MM.1S (cell line): ENCODE results near the gene SLC28A1.

Source experiments
- DNase-seq: peaks from one replicate; pipeline ENCODE4 v3.0.0-alpha.2; 2015
- H2AFZ ChIP-seq: fragments of 300-600 bp; sonication (generic); 2 replicates; pipeline ENCODE4 v1.6.0; 2016; ENCODE audit warnings: antibody characterized with exemption, low read length
- H3F3A ChIP-seq: fragments of 300-600 bp; sonication (generic); 2 replicates; pipeline ENCODE4 v1.6.1; 2016; ENCODE audit warnings: mild to moderate bottlenecking, antibody characterized with exemption, low read length, moderate library complexity, mixed read lengths; ENCODE audit not compliant: insufficient read depth
- H3K27ac ChIP-seq: fragments of 300-600 bp; sonication (generic); 2 replicates; pipeline ENCODE4 v1.5.1; 2016; ENCODE audit warnings: mild to moderate bottlenecking, low read length
- H3K27me3 ChIP-seq: fragments of 300-600 bp; sonication (generic); replicated peaks from 2 replicates; pipeline ENCODE4 v1.6.0; 2016; ENCODE audit warnings: low read length; ENCODE audit not compliant: insufficient read depth
- H3K36me3 ChIP-seq: fragments of 300-600 bp; sonication (generic); replicated peaks from 2 replicates; pipeline ENCODE4 v1.6.1; 2016; ENCODE audit warnings: mild to moderate bottlenecking, low read length, mixed read lengths; ENCODE audit not compliant: insufficient read depth
- H3K4me1 ChIP-seq: fragments of 300-600 bp; sonication (generic); 2 replicates; pipeline ENCODE4 v1.6.1; 2016; ENCODE audit warnings: low read length, mixed read lengths
- H3K4me2 ChIP-seq: fragments of 300-600 bp; sonication (generic); 2 replicates; pipeline ENCODE4 v1.6.0; 2016; ENCODE audit warnings: low read depth, low read length
- H3K4me3 ChIP-seq: fragments of 300-600 bp; sonication (generic); 2 replicates; pipeline ENCODE4 v1.5.1; 2016; ENCODE audit warnings: low read length, mixed read lengths
- H3K79me2 ChIP-seq: fragments of 300-600 bp; sonication (generic); 2 replicates; pipeline ENCODE4 v1.6.1; 2016; ENCODE audit warnings: mixed run types, low read length, mixed read lengths
- H3K9ac ChIP-seq: fragments of 300-600 bp; sonication (generic); 2 replicates; pipeline ENCODE4 v1.6.1; 2016; ENCODE audit warnings: low read length, mixed read lengths
- H3K9me2 ChIP-seq: fragments of 300-600 bp; sonication (generic); replicated peaks from 2 replicates; pipeline ENCODE4 v1.6.1; 2016; ENCODE audit warnings: mild to moderate bottlenecking, low read length, mixed read lengths; ENCODE audit not compliant: insufficient read depth
- H3K9me3 ChIP-seq: fragments of 300-600 bp; sonication (generic); replicated peaks from 2 replicates; pipeline ENCODE4 v1.6.1; 2016; ENCODE audit warnings: mild to moderate bottlenecking, low read length, mixed read lengths; ENCODE audit not compliant: insufficient read depth
- H4K20me1 ChIP-seq: fragments of 300-600 bp; sonication (generic); 2 replicates; pipeline ENCODE4 v1.6.1; 2016; ENCODE audit warnings: mild to moderate bottlenecking, low read length, moderate library complexity, mixed read lengths; ENCODE audit not compliant: insufficient read depth
- EZH2 ChIP-seq: fragments of 300-600 bp; sonication (generic); optimal IDR thresholded peaks from 2 replicates; pipeline ENCODE3; 2017; ENCODE audit warnings: low read depth, mild to moderate bottlenecking, antibody characterized with exemption, low read length, mixed read lengths
- EZH2phosphoT487 ChIP-seq: fragments of 300-600 bp; sonication (generic); IDR thresholded peaks from 2 replicates; pipeline ENCODE4 v1.6.1; 2018; ENCODE audit warnings: antibody characterized with exemption, low read length
- TF ChIP-seq, protein P1 (sequence below): fragments of 300-600 bp; sonication (generic); IDR thresholded peaks from 2 replicates; pipeline ENCODE4 v1.5.1; 2016; ENCODE audit warnings: antibody characterized with exemption, low read length, mixed read lengths

Gene SLC28A1

DNA sequence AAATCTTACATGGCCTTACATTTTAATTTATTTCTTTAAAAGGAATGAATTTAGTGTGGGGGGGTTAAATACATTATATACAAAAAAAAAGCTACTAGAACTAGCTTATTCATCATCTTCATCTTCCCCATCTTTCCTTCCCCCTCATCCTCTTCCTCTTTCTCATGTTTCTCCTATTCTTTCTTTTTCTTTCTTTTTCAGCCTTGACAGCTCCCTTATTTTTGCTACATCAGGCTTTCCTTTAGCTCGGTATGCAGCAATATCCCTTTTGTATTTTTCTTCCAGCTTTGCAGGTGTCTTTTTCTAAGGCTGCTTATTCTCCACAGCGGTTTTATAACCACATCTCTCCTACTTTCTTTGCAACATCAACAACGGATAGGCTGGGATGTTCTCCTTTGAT, 55.9 kb downstream of the SLC28A1 start:
- Histone ChIP-seq H3K36me3 (no peaks in the 10 kb centered on the region), H3K9ac (no peak overlapping the region), H3K9me3 (no peaks in the 10 kb centered on the region), H3K4me3 (no peak overlapping the region), H3K4me2 (no peak overlapping the region), H3K27me3 (no peaks in the 10 kb centered on the region), H3F3A (no peaks in the 10 kb centered on the region), H3K79me2 (no peaks in the 10 kb centered on the region), H3K4me1 (no peaks in the 10 kb centered on the region), H2AFZ (no peak overlapping the region), H3K9me2 (no peaks in the 10 kb centered on the region), H3K27ac (no peak overlapping the region), H4K20me1 (no peaks in the 10 kb centered on the region)
- DNase-seq: no peak
- no peak for TF ChIP-seq EZH2phosphoT487
- TF ChIP-seq, protein P1, sequence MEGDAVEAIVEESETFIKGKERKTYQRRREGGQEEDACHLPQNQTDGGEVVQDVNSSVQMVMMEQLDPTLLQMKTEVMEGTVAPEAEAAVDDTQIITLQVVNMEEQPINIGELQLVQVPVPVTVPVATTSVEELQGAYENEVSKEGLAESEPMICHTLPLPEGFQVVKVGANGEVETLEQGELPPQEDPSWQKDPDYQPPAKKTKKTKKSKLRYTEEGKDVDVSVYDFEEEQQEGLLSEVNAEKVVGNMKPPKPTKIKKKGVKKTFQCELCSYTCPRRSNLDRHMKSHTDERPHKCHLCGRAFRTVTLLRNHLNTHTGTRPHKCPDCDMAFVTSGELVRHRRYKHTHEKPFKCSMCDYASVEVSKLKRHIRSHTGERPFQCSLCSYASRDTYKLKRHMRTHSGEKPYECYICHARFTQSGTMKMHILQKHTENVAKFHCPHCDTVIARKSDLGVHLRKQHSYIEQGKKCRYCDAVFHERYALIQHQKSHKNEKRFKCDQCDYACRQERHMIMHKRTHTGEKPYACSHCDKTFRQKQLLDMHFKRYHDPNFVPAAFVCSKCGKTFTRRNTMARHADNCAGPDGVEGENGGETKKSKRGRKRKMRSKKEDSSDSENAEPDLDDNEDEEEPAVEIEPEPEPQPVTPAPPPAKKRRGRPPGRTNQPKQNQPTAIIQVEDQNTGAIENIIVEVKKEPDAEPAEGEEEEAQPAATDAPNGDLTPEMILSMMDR: no peak
- no peak for TF ChIP-seq EZH2

DNA sequence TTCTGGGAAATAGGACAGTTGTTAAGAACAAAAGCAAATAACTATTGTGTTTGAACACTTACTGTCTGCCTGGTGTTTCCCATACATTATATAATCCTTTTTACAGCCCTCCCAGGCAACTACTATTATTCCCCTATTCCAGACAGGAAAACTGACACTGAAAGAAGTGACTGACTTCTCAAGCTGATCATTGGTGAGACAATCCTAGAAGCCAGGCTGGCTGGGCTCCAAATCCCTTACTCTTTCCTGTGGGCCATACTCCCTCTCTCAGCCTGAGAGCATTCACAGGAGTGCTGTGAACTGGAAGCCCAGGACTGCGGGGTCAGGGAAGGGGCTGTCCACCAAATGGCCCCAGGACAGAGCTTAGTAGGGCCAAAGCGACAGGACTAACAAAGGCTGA, 58.0 kb downstream of the SLC28A1 start:
- H3K27me3 ChIP-seq: no peaks in the 10 kb centered on the region
- H3K9me2 ChIP-seq: no peaks in the 10 kb centered on the region
- no peaks in the 10 kb centered on the region for H3K36me3 ChIP-seq
- TF ChIP-seq, protein P1: no peak
- TF ChIP-seq EZH2 (no peak), EZH2phosphoT487 (no peak)
- H3K4me1 ChIP-seq: no peaks in the 10 kb centered on the region
- H3F3A ChIP-seq: no peaks in the 10 kb centered on the region
- H3K9me3 ChIP-seq: no peaks in the 10 kb centered on the region
- no peak overlapping the region for H3K4me3 ChIP-seq
- H3K27ac ChIP-seq: no peak overlapping the region
- DNase-seq: no peak
- no peak overlapping the region for H3K4me2 ChIP-seq
- no peak overlapping the region for H3K9ac ChIP-seq
- H4K20me1 ChIP-seq: no peaks in the 10 kb centered on the region
- H2AFZ ChIP-seq: no peak overlapping the region
- no peaks in the 10 kb centered on the region for H3K79me2 ChIP-seq

DNA sequence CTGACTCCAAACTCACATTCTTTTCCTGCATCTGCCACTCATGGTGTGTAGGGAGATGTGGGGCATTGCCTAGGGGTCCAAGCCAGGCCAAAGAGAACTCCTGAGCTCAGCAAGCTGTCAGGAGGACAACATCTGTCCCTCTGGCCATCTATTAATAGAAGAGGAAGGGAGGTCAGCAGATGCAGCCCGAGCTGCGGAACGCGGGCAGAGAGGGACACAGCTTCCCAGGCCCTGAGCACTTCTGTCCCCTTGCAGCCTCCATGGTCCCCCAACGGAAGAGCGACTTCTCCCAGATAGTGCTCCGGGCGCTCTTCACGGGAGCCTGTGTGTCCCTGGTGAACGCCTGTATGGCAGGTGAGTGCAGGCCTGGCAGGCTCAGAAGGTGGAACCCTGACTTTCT, 59.8 kb downstream of the SLC28A1 start:
- no peaks in the 10 kb centered on the region for H3K79me2 ChIP-seq
- no peaks in the 10 kb centered on the region for H3K4me1 ChIP-seq
- no peak overlapping the region for H3K27ac ChIP-seq
- no peak overlapping the region for H3K9ac ChIP-seq
- H3K4me2 ChIP-seq: no peak overlapping the region
- no peak overlapping the region for H2AFZ ChIP-seq
- DNase-seq: no peak
- no peaks in the 10 kb centered on the region for H3K27me3 ChIP-seq
- H3K9me3 ChIP-seq: no peaks in the 10 kb centered on the region
- no peaks in the 10 kb centered on the region for H3K36me3 ChIP-seq
- no peak overlapping the region for H3K4me3 ChIP-seq
- H3K9me2 ChIP-seq: no peaks in the 10 kb centered on the region
- H4K20me1 ChIP-seq: no peaks in the 10 kb centered on the region
- H3F3A ChIP-seq: no peaks in the 10 kb centered on the region
- TF ChIP-seq, protein P1: no peak
- TF ChIP-seq EZH2: no peak
- TF ChIP-seq EZH2phosphoT487: no peak
